Measurements from ENCODE around the gene ACTN1.

ACTN1 gene

DNA sequence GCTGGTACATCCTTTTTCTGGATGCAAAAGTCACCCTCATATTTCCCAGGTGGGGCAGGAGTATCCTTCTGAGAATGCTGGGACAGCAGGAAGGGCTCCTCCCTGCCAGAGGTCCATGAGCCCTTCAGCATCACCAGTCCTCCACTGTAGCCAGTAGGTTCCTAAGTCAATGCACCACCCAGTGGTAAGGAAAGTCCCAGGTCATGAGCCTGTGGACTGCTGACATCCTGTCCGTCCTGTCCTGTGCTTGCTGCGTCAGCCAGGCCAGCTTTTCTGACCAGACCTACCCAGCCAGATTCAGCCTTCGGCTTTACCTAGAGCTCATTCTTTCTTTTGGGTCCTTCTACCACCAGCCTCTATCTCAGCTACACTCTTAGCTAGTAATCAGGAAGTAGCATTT, 23.0 kb upstream of the ACTN1 start:
- no peak overlapping the region for H3K4me3 ChIP-seq (ENCODE audit: insufficient read length, low read depth)
- peaks cover 17% of the 10 kb centered on the region for H3K4me1 ChIP-seq (ENCODE audit: insufficient read depth, insufficient read length)
- no peak for TF ChIP-seq ZNF274 (IDR thresholded peaks at IDR 0.05; ENCODE audit: low read depth, low read length)
- H3K27me3 ChIP-seq (ENCODE audit: insufficient read depth, insufficient read length): no peaks in the 10 kb centered on the region
- 0 out of 2 replicates have a peak, but pooled peaks cover 6% of the 10 kb centered on the region for H3K9me3 ChIP-seq (ENCODE audit: insufficient read depth, low read length)
- DNase-seq (ENCODE audit: low read depth, low spot score): no peak
- no peak overlapping the region for H3K9ac ChIP-seq (ENCODE audit: insufficient read length, low read depth)
- H3K36me3 ChIP-seq (ENCODE audit: insufficient read depth, insufficient read length, low read length): no peaks in the 10 kb centered on the region

GRCh38 chr14:69001375-69001774, 22.3 kb upstream of the ACTN1 start:
- no peak for TF ChIP-seq YY1 (IDR thresholded peaks at IDR 0.05; ENCODE audit: insufficient read depth, insufficient read length)
- TF ChIP-seq SUZ12 (IDR thresholded peaks at IDR 0.05; ENCODE audit: extremely low read depth, insufficient read depth, insufficient read length): no peak
- no peak for TF ChIP-seq ZNF274 (IDR thresholded peaks at IDR 0.05; ENCODE audit: low read depth, low read length)
- Histone ChIP-seq H3K9me3 (ENCODE audit: insufficient read depth, low read length) (0 out of 2 replicates have a peak, but pooled peaks cover 6% of the 10 kb centered on the region), H3K4me3 (ENCODE audit: insufficient read length, low read depth) (no peak overlapping the region), H3K27me3 (ENCODE audit: insufficient read depth, insufficient read length) (no peaks in the 10 kb centered on the region), H3K36me3 (ENCODE audit: insufficient read depth, insufficient read length, low read length) (no peaks in the 10 kb centered on the region), H3K4me1 (ENCODE audit: insufficient read depth, insufficient read length) (peaks cover 17% of the 10 kb centered on the region), H3K9ac (ENCODE audit: insufficient read length, low read depth) (no peak overlapping the region)
- no peak for DNase-seq (ENCODE audit: low read depth, low spot score)

- peaks cover 14% of the 10 kb centered on the region; the same call in 1 of the 2 replicates for H3K9me3 ChIP-seq (ENCODE audit: insufficient read depth, low read length)
These were observed 19.0 kb upstream of the ACTN1 start for GRCh38 chr14:68998062-68998461.

GRCh38 chr14:68995731-68996130, 16.6 kb upstream of the ACTN1 start:
- Histone ChIP-seq H3K9me3 (ENCODE audit: insufficient read depth, low read length) (peaks cover 10% of the 10 kb centered on the region; the same call in 1 of the 2 replicates), H3K36me3 (ENCODE audit: insufficient read depth, insufficient read length, low read length) (no peaks in the 10 kb centered on the region), H3K9ac (ENCODE audit: insufficient read length, low read depth) (no peak overlapping the region), H3K4me1 (ENCODE audit: insufficient read depth, insufficient read length) (peaks cover 2% of the 10 kb centered on the region), H3K27me3 (ENCODE audit: insufficient read depth, insufficient read length) (no peaks in the 10 kb centered on the region), H3K4me3 (ENCODE audit: insufficient read length, low read depth) (no peak overlapping the region)
- DNase-seq (ENCODE audit: low read depth, low spot score): no peak
- no peak for TF ChIP-seq SUZ12 (IDR thresholded peaks at IDR 0.05; ENCODE audit: extremely low read depth, insufficient read depth, insufficient read length)
- TF ChIP-seq YY1 (IDR thresholded peaks at IDR 0.05; ENCODE audit: insufficient read depth, insufficient read length): no peak
- TF ChIP-seq ZNF274 (IDR thresholded peaks at IDR 0.05; ENCODE audit: low read depth, low read length): no peak

More at GRCh38 chr14:68998062-68998461, 19.0 kb upstream of the ACTN1 start:
- Histone ChIP-seq H3K4me3 (ENCODE audit: insufficient read length, low read depth) (no peak overlapping the region), H3K9ac (ENCODE audit: insufficient read length, low read depth) (no peak overlapping the region), H3K4me1 (ENCODE audit: insufficient read depth, insufficient read length) (peaks cover 6% of the 10 kb centered on the region), H3K27me3 (ENCODE audit: insufficient read depth, insufficient read length) (no peaks in the 10 kb centered on the region), H3K36me3 (ENCODE audit: insufficient read depth, insufficient read length, low read length) (no peaks in the 10 kb centered on the region)
- no peak for DNase-seq (ENCODE audit: low read depth, low spot score)
- TF ChIP-seq YY1 (IDR thresholded peaks at IDR 0.05; ENCODE audit: insufficient read depth, insufficient read length) (no peak), ZNF274 (IDR thresholded peaks at IDR 0.05; ENCODE audit: low read depth, low read length) (no peak), SUZ12 (IDR thresholded peaks at IDR 0.05; ENCODE audit: extremely low read depth, insufficient read depth, insufficient read length) (no peak)

- H3K4me1 ChIP-seq (ENCODE audit: insufficient read depth, insufficient read length): peaks cover 2% of the 10 kb centered on the region
- no peak overlapping the region for H3K4me3 ChIP-seq (ENCODE audit: insufficient read length, low read depth)
- H3K9ac ChIP-seq (ENCODE audit: insufficient read length, low read depth): no peak overlapping the region
- peaks cover 7% of the 10 kb centered on the region; the same call in 1 of the 2 replicates for H3K9me3 ChIP-seq (ENCODE audit: insufficient read depth, low read length)
- H3K36me3 ChIP-seq (ENCODE audit: insufficient read depth, insufficient read length, low read length): no peaks in the 10 kb centered on the region
- no peak for DNase-seq (ENCODE audit: low read depth, low spot score)
- TF ChIP-seq SUZ12 (IDR thresholded peaks at IDR 0.05; ENCODE audit: extremely low read depth, insufficient read depth, insufficient read length) (no peak), ZNF274 (IDR thresholded peaks at IDR 0.05; ENCODE audit: low read depth, low read length) (no peak), YY1 (IDR thresholded peaks at IDR 0.05; ENCODE audit: insufficient read depth, insufficient read length) (no peak)
- no peaks in the 10 kb centered on the region for H3K27me3 ChIP-seq (ENCODE audit: insufficient read depth, insufficient read length)
These were observed 15.0 kb upstream of the ACTN1 start for GRCh38 chr14:68994056-68994455.

DNA sequence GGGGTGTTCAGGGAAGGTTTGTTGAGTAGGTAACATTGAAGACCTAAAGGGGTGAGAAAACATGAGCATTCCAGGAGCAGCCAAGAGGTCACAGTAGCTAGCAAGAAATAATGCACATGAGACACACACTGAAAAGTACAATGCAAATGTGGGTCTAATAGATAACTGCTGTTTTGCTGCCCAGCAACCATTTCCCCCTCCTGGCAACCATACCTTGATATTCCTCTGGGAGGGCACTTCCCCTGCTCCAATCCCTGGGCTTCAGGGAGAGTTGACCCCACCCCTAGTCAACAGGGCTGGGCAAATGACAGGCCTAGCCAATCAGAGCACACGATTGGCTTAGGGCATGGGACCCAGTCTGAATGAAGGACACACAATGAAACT, 8.5 kb upstream of the ACTN1 start:
- no peaks in the 10 kb centered on the region for H3K9me3 ChIP-seq (ENCODE audit: insufficient read depth, low read length)
- no peak for DNase-seq (ENCODE audit: low read depth, low spot score)
- H3K4me1 ChIP-seq (ENCODE audit: insufficient read depth, insufficient read length): no peaks in the 10 kb centered on the region
- no peak overlapping the region for H3K9ac ChIP-seq (ENCODE audit: insufficient read length, low read depth)
- no peaks in the 10 kb centered on the region for H3K36me3 ChIP-seq (ENCODE audit: insufficient read depth, insufficient read length, low read length)
- TF ChIP-seq ZNF274 (IDR thresholded peaks at IDR 0.05; ENCODE audit: low read depth, low read length) (no peak), SUZ12 (IDR thresholded peaks at IDR 0.05; ENCODE audit: extremely low read depth, insufficient read depth, insufficient read length) (no peak), YY1 (IDR thresholded peaks at IDR 0.05; ENCODE audit: insufficient read depth, insufficient read length) (no peak)
- H3K4me3 ChIP-seq (ENCODE audit: insufficient read length, low read depth): no peak overlapping the region
- no peaks in the 10 kb centered on the region for H3K27me3 ChIP-seq (ENCODE audit: insufficient read depth, insufficient read length)

GRCh38 chr14:68986926-68987652, 8.0 kb upstream of the ACTN1 start:
- H3K27me3 ChIP-seq (ENCODE audit: insufficient read depth, insufficient read length): no peaks in the 10 kb centered on the region

More at GRCh38 chr14:68986926-68987652, 8.0 kb upstream of the ACTN1 start:
- no peak overlapping the region for H3K4me3 ChIP-seq (ENCODE audit: insufficient read length, low read depth)
- TF ChIP-seq SUZ12 (IDR thresholded peaks at IDR 0.05; ENCODE audit: extremely low read depth, insufficient read depth, insufficient read length): no peak
- TF ChIP-seq ZNF274 (IDR thresholded peaks at IDR 0.05; ENCODE audit: low read depth, low read length): no peak
- TF ChIP-seq YY1 (IDR thresholded peaks at IDR 0.05; ENCODE audit: insufficient read depth, insufficient read length): no peak
- no peak overlapping the region for H3K9ac ChIP-seq (ENCODE audit: insufficient read length, low read depth)
- DNase-seq (ENCODE audit: low read depth, low spot score): no peak
- H3K36me3 ChIP-seq (ENCODE audit: insufficient read depth, insufficient read length, low read length): no peaks in the 10 kb centered on the region
- H3K9me3 ChIP-seq (ENCODE audit: insufficient read depth, low read length): no peaks in the 10 kb centered on the region
- no peaks in the 10 kb centered on the region for H3K4me1 ChIP-seq (ENCODE audit: insufficient read depth, insufficient read length)

Measured in NT2/D1 (cell line).